Esophagus muscularis mucosa (tissue), 4 donors: Measurements from ENCODE around the gene ULK2. TPM values are rescaled to one million over a fixed set of nuclear protein-coding genes. Genes with fewer than 3 reads are reported as not detected.

ENCODE experiments used
- DNase-seq: peaks from one replicate; pipeline ENCODE4 v3.0.0-alpha.2; 2017; ENCODE audit errors: extremely low spot score
- H3K27ac ChIP-seq, 4 donors: fragments of 200-600 bp; sonication (generic); replicated peaks in 1 of 4; 1 replicate in 3 of 4; 2 replicates in 1 of 4; pipeline ENCODE4 v1.5.1; 2016 to 2019; ENCODE audit warnings: mild to moderate bottlenecking in 1 of 4
- H3K27me3 ChIP-seq, 4 donors: fragments of 200-600 bp; sonication (generic); one replicate each; pipeline versions ENCODE4 v1.5.1 to v1.6.0; 2016 to 2019
- H3K36me3 ChIP-seq, 4 donors: fragments of 200-600 bp; sonication (generic); one replicate each; pipeline ENCODE4 v1.5.1; 2016 to 2019
- H3K4me1 ChIP-seq, 4 donors: fragments of 200-600 bp; sonication (generic); one replicate each; pipeline ENCODE4 v1.5.1; 2016 to 2019
- H3K4me3 ChIP-seq, 4 donors: fragments of 200-600 bp; sonication (generic); 1 replicate in 2 of 4; 2 replicates in 2 of 4; pipeline ENCODE4 v1.5.1; 2016 to 2019; ENCODE audit warnings: mild to moderate bottlenecking in 4 of 4, moderate library complexity in 1 of 4
- H3K9me3 ChIP-seq, 4 donors: fragments of 200-600 bp; sonication (generic); 1 replicate in 3 of 4; 2 replicates in 1 of 4; pipeline ENCODE4 v1.5.1; 2016 to 2019
- CTCF ChIP-seq, 3 experiments: fragments of 200-600 bp in 2 of 3; fragments of 450-650 bp in 1 of 3; sonication (generic) in 2 of 3; IDR thresholded peaks; one replicate each; pipeline ENCODE4 v1.5.1; 2017 to 2019; ENCODE audit warnings: antibody characterized with exemption in 3 of 3, mild to moderate bottlenecking in 2 of 3, moderate library complexity in 1 of 3
- EP300 ChIP-seq: sonication (generic); formaldehyde crosslinking; IDR thresholded peaks from one replicate; pipeline ENCODE4 v1.6.1; 2017; ENCODE audit warnings: antibody characterized with exemption
- POLR2A ChIP-seq: fragments of 450-650 bp; IDR thresholded peaks from one replicate; pipeline ENCODE4 v1.6.1; 2017; ENCODE audit warnings: antibody characterized with exemption, moderate library complexity, mild to moderate bottlenecking, low read depth
- POLR2AphosphoS5 ChIP-seq, 2 donors: sonication (generic); formaldehyde crosslinking; IDR thresholded peaks; one replicate each; pipeline ENCODE4 v1.6.1; 2017; ENCODE audit warnings: antibody characterized with exemption in 2 of 2
- WGBS: methylation state at CpG from one replicate; pipeline ENCODE4 v1.1.5; 2018; 5-methylcytosine and 5-hydroxymethylcytosine counted together
- intact Hi-C: fragments of 100-400 bp; cut with DNase I; formaldehyde crosslinking; loops from one replicate; pipeline ENCODE4 v1.15.1; 2023
- total RNA-seq, 4 donors: library from RNA; depleted of rRNA; stranded (reverse); fragments of >200 nt; gene quantifications; one replicate each; pipeline versions ENCODE4 v1.1.0 to v1.2.1, GENCODE V29; 2016

ULK2 gene
- total RNA-seq, 4 donors from 2014 or later, result 27.8 to 59.0 (median 43.1) TPM

GRCh38 chr17:19800571-19800970 lies 67.2 kb downstream of the ULK2 start:
- Histone ChIP-seq H3K4me1 (no peaks in the 10 kb centered on the region), H3K27me3 (no peaks in the 10 kb centered on the region), H3K4me3 (no peak overlapping the region), H3K9me3 (no peaks in the 10 kb centered on the region), H3K27ac (no peak overlapping the region), H3K36me3 (peaks cover 43 to 82% (median 59%) of the 10 kb centered on the region in 4 donors)
- 86% methylated on average over 1 of the region's 1 CpG for WGBS
- DNase-seq, result no peak
- TF ChIP-seq POLR2AphosphoS5 (IDR thresholded peaks at IDR 0.05) (no peak), POLR2A (no peak), EP300 (no peak), CTCF (IDR thresholded peaks at IDR 0.05) (no peak)
- intact Hi-C loops, result no loop called here

GRCh38 chr17:19799796-19800195 lies 67.9 kb downstream of the ULK2 start:
- Histone ChIP-seq H3K4me3 (no peak overlapping the region), H3K4me1 (no peaks in the 10 kb centered on the region), H3K27ac (no peak overlapping the region), H3K27me3 (no peaks in the 10 kb centered on the region), H3K36me3 (peaks cover 50 to 89% (median 67%) of the 10 kb centered on the region in 4 donors), H3K9me3 (no peaks in the 10 kb centered on the region)
- TF ChIP-seq CTCF (IDR thresholded peaks at IDR 0.05), result no peak
- no peak for TF ChIP-seq POLR2A
- TF ChIP-seq POLR2AphosphoS5 (IDR thresholded peaks at IDR 0.05), result no peak
- no peak for TF ChIP-seq EP300
- WGBS, result 100% methylated on average over 2 of the region's 2 CpGs
- intact Hi-C loops, result no loop called here
- DNase-seq, result no peak

GRCh38 chr17:19796457-19796856 lies 71.3 kb downstream of the ULK2 start:
- TF ChIP-seq EP300 (no peak), POLR2AphosphoS5 (IDR thresholded peaks at IDR 0.05) (no peak), CTCF (IDR thresholded peaks at IDR 0.05) (no peak), POLR2A (no peak)
- 95% methylated on average over 4 of the region's 4 CpGs for WGBS
- intact Hi-C loops, result no loop called here
- no peaks in the 10 kb centered on the region for H3K4me1 ChIP-seq
- no peaks in the 10 kb centered on the region for H3K9me3 ChIP-seq
- no peak overlapping the region for H3K4me3 ChIP-seq
- DNase-seq, result no peak
- peaks cover 62 to 100% (median 83%) of the 10 kb centered on the region in 4 donors for H3K36me3 ChIP-seq
- no peaks in the 10 kb centered on the region for H3K27me3 ChIP-seq
- H3K27ac ChIP-seq, result no peak overlapping the region

GRCh38 chr17:19791918-19792550 lies 75.7 kb downstream of the ULK2 start:
- no peaks in the 10 kb centered on the region for H3K4me1 ChIP-seq
- TF ChIP-seq POLR2AphosphoS5 (IDR thresholded peaks at IDR 0.05) (no peak), EP300 (no peak), CTCF (IDR thresholded peaks at IDR 0.05) (no peak)
- no peak for DNase-seq
- H3K9me3 ChIP-seq, result no peaks in the 10 kb centered on the region
- peaks cover 50 to 100% (median 81%) of the 10 kb centered on the region in 4 donors for H3K36me3 ChIP-seq
- H3K27me3 ChIP-seq, result no peaks in the 10 kb centered on the region
- H3K27ac ChIP-seq, result no peak overlapping the region
- no peak overlapping the region for H3K4me3 ChIP-seq
- intact Hi-C loops, result no loop called here
- WGBS, result 96% methylated on average over 3 of the region's 3 CpGs
